EL (cell line): ENCODE results near the gene KLB.
"Not testable (repeated sequence)": the region's sequence is repeated elsewhere in the genome, so short reads cannot be mapped to it uniquely, and the experiment has no call there.

Source experiments
- DNase-seq: peaks from one replicate; pipeline ENCODE4 v3.0.0-alpha.2; 2016

Gene KLB

GRCh38 chr4:39427520-39428114 is 20.9 kb downstream of the KLB start:
- no peak for DNase-seq

DNA sequence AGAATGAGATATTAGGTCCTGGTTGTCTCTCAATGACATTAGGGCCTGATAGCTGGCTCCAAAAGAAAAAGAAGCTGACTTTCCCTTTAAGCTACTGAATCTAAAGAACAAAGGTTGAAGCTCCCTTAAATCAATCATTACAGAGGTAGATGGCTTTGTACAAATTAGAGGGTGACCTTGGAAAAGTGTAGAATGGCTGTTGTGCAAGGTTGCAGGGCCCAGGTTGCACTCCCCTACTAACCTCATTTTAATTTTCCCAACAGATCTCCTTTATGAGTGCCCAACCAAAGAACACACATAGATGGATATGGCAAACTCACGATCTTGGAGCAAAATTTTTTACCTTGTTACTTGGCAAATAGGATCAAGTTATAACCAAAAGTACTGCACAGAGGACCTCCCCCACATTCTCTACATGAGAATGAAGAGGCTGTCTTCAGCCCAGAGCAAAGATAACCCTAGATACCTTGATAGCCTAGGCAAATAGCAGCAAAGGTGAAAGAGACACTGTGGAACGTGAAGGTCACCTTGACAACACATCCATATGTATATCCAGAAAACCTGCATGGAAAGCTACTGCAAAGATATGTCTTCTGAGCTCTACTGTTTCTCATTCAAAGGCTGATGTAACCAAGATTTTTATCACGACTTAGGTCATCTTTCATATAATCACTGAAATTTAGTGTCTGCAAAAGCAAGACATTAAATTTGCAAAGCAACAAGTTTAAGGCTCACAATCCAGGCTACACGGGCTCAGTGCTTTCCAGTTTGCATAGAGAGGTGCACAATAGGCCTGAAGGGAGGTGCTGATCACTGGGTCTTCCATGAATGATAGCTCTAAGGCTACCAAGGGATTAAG is 23.0 kb downstream of the KLB start:
- DNase-seq: no peak

GRCh38 chr4:39433878-39434492 is 27.3 kb downstream of the KLB start:
- DNase-seq: no peak

- no peak for DNase-seq
Measured at GRCh38 chr4:39435659-39436563, 29.2 kb downstream of the KLB start.

DNA sequence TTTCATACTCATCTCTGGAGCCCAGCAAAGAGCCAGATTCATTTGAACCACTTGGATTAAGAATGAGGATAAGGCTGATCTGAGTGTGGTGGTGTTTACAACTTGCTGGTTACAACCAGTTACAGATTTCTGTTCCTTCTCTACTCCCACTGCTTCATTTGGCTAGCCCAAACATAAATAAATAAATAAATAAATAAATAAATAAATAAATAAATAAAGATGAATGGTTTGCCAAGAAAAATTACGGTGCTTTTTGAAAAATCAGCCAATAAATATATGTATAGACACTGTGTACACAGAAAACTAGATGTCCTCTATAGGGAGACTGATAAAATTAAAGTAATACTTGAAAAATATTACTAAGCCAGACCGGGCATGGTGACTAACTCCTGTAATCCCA is 34.9 kb downstream of the KLB start:
- DNase-seq: no peak

DNA sequence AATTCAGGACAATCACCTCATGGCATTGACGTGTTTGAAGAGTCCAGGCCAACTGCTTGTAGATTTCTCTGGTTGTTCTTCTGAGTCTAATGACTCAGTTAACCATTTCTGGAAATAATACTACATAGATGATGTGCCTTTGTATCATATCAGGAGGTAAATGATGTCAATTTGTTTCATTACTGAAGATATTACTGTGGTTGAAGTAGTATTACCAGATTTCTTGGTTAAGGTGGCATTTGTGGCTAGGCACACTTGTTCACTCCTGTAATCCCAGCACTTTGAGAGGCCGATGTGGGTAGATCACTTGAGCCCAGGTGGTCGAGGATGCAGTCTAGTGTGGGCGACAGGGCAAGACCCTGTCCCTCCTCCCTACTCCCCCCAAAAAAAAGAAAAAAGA is 36.3 kb downstream of the KLB start:
- no peak for DNase-seq

DNA sequence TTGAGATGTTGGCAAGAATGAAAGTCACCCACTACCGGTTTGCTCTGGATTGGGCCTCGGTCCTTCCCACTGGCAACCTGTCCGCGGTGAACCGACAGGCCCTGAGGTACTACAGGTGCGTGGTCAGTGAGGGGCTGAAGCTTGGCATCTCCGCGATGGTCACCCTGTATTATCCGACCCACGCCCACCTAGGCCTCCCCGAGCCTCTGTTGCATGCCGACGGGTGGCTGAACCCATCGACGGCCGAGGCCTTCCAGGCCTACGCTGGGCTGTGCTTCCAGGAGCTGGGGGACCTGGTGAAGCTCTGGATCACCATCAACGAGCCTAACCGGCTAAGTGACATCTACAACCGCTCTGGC is 39.7 kb downstream of the KLB start:
- no peak for DNase-seq

DNA sequence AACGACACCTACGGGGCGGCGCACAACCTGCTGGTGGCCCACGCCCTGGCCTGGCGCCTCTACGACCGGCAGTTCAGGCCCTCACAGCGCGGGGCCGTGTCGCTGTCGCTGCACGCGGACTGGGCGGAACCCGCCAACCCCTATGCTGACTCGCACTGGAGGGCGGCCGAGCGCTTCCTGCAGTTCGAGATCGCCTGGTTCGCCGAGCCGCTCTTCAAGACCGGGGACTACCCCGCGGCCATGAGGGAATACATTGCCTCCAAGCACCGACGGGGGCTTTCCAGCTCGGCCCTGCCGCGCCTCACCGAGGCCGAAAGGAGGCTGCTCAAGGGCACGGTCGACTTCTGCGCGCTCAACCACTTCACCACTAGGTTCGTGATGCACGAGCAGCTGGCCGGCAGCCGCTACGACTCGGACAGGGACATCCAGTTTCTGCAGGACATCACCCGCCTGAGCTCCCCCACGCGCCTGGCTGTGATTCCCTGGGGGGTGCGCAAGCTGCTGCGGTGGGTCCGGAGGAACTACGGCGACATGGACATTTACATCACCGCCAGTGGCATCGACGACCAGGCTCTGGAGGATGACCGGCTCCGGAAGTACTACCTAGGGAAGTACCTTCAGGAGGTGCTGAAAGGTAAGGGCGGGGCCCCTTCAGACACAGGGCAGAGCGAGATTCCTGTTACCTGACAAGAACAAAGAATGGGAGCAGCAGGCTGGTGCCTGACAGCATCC is 40.3 kb downstream of the KLB start:
- DNase-seq: peak; percentile 43

DNA sequence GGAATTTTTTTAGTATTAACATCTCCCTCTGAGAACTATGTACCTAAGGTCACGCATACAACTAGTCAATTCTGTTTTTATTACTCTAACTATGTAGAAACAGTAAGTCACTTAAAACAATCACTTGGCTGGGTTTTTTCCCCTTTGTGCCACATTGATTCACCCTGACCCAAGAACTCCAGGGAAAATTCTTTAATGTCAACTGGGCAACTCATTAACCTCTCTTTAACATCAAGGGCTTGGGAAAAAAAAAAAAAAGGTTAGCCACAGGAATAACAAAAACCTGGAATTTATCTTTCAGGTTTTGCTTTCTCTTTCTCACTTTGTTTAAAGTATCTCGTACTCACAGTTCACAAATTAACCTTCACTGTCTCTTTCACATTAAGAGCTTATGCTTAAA is 43.9 kb downstream of the KLB start:
- DNase-seq: no peak

GRCh38 chr4:39451423-39452023 is 44.8 kb downstream of the KLB start:
- no peak for DNase-seq

- DNase-seq: no peak
Measured at GRCh38 chr4:39452153-39452859, 45.6 kb downstream of the KLB start.

DNA sequence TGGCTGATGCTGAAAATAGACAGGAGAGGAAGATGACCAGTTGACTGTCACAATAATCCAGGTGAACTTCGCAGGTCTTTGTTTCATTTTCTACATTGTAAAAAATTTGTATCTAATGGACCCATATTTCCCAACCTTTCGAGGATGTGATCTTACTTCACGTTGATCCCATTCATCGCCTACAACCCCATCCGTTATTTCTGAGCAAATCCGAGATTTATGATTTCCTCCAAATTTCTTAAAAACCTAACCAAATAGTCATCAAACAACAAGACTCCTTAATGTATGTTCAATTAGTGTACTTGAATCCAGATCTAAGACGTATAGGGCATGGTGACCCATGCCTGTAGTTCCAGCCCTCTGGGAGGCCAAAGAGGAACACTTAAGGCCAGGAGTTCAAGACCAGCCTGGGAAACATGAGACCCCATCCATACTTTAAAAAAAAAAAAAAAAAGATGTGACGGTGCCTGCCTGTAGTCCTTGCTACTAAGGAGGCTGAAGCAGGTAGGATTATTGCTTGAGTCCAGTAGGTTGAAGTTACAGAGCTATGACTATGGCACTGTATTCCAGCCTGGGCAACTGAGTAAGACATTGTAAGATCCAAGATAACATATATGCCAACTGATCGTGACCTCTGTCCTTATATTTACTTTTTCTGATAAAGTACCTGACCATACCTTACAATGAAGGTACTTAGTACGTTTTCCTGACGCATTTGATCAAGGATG is 46.3 kb downstream of the KLB start:
- DNase-seq: no peak

DNA sequence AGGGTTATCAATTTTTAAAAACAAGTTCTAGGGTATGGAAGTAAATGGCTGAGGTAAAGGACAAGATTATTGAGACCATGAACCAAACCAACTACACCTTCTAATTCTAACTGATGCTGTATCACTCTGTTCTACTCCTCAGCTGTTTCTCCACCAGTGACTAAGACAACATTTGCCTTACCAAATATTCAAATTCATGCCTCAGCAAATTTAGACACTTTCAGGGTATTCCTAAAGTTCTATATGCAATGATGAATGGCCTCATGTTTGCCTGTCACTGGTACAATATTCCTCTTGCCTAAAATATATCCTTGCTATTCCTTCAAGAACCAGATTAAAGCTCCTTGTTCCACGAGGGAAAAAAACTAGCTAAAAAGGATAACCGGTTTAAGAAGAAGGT is 47.0 kb downstream of the KLB start:
- no peak for DNase-seq

DNA sequence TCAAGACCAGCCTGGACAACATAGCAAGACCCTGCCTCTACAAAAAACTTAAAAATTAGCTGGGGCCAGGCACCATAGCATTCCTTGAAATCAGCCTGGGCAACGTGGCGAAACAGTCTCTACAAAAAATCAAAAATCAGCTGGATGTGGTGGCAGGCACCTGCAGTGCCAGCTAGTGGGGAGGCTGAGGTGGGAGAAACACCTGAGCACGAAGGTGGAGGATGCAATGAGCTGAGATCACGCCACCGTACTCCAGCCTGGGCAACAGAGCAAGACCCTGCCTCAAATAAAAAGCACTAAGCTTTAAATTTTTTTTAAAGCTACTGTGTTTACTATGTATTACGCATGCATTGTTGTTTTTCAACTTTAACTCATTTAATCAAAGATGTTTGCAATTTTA is 48.8 kb downstream of the KLB start:
- DNase-seq: no peak

- no peak for DNase-seq
Measured at GRCh38 chr4:39456946-39457763, 50.4 kb downstream of the KLB start.

GRCh38 chr4:39458161-39458504 is 51.4 kb downstream of the KLB start:
- not testable (repeated sequence) for DNase-seq

GRCh38 chr4:39458505-39459300 is 52.0 kb downstream of the KLB start, which contains the start of the genes LIAS and RPL9:
LIAS (plus strand) TSS chr4:39459056; CDS start chr4:39459118, 62 bp downstream.
RPL9 (minus strand) TSS chr4:39458922; CDS start chr4:39458439, 483 bp downstream.
- peak; percentile 98 for DNase-seq

DNA sequence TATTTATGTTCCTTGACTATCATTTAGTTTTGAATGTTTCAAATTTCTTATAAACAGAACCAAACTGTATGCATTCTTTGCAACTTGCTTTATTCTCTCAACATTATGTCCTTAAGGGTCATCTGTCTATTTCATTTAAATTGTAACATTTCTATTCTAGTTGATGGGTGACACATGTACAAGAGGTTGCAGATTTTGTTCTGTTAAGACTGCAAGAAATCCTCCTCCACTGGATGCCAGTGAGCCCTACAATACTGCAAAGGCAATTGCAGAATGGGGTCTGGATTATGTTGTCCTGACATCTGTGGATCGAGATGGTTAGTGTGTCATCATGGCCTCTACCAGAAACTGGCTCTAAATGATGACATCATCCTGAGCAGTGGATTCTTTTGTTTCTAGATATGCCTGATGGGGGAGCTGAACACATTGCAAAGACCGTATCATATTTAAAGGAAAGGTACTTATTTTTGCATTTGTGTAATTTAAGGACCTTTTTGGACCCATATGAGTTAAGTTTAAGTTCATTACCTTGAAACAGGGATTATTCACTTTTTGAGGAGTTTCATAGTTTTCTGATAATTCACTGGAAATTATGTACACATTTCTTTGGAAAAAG is 58.3 kb downstream of the KLB start:
- peak; percentile 80 for DNase-seq
